Parathyroid adenoma (tissue), 2 donors: Measurements from ENCODE around the gene PDGFD.

Source experiments
- H2AFZ ChIP-seq: fragments of 300-600 bp; sonication (generic); one replicate; pipeline ENCODE4 v1.7.0; 2017; ENCODE audit warnings: antibody characterized with exemption, mild to moderate bottlenecking
- H3K27ac ChIP-seq: fragments of 300-600 bp; sonication (generic); one replicate; pipeline ENCODE4 v1.7.0; 2017
- H3K27me3 ChIP-seq: fragments of 300-600 bp; sonication (generic); one replicate; pipeline ENCODE4 v1.7.0; 2017; ENCODE audit warnings: low read length; ENCODE audit not compliant: control insufficient read depth, insufficient read depth
- H3K36me3 ChIP-seq: fragments of 300-600 bp; sonication (generic); one replicate; pipeline ENCODE4 v1.7.0; 2017; ENCODE audit warnings: low read length; ENCODE audit not compliant: control insufficient read depth, insufficient read depth
- H3K4me1 ChIP-seq: fragments of 300-600 bp; sonication (generic); one replicate; pipeline ENCODE4 v1.7.0; 2017; ENCODE audit warnings: control low read depth
- H3K4me2 ChIP-seq: fragments of 300-600 bp; sonication (generic); one replicate; pipeline ENCODE4 v1.7.0; 2017; ENCODE audit warnings: low read length
- H3K4me3 ChIP-seq: fragments of 300-600 bp; sonication (generic); one replicate; pipeline ENCODE4 v1.7.0; 2017; ENCODE audit warnings: low read depth, low read length
- H3K79me2 ChIP-seq: fragments of 300-600 bp; sonication (generic); one replicate; pipeline ENCODE4 v1.7.0; 2017; ENCODE audit warnings: control low read depth
- H3K9ac ChIP-seq: fragments of 300-600 bp; sonication (generic); one replicate; pipeline ENCODE4 v1.7.0; 2017; ENCODE audit warnings: mild to moderate bottlenecking
- H3K9me3 ChIP-seq: fragments of 300-600 bp; sonication (generic); one replicate; pipeline ENCODE4 v1.7.0; 2017; ENCODE audit warnings: low read length; ENCODE audit not compliant: control insufficient read depth
- CTCF ChIP-seq: fragments of 300-600 bp; sonication (generic); IDR thresholded peaks from one replicate; pipeline ENCODE4 v1.7.0; 2017; ENCODE audit warnings: antibody characterized with exemption, mild to moderate bottlenecking
- donor health status: primary hyperparathyroidism.

The PDGFD gene

DNA sequence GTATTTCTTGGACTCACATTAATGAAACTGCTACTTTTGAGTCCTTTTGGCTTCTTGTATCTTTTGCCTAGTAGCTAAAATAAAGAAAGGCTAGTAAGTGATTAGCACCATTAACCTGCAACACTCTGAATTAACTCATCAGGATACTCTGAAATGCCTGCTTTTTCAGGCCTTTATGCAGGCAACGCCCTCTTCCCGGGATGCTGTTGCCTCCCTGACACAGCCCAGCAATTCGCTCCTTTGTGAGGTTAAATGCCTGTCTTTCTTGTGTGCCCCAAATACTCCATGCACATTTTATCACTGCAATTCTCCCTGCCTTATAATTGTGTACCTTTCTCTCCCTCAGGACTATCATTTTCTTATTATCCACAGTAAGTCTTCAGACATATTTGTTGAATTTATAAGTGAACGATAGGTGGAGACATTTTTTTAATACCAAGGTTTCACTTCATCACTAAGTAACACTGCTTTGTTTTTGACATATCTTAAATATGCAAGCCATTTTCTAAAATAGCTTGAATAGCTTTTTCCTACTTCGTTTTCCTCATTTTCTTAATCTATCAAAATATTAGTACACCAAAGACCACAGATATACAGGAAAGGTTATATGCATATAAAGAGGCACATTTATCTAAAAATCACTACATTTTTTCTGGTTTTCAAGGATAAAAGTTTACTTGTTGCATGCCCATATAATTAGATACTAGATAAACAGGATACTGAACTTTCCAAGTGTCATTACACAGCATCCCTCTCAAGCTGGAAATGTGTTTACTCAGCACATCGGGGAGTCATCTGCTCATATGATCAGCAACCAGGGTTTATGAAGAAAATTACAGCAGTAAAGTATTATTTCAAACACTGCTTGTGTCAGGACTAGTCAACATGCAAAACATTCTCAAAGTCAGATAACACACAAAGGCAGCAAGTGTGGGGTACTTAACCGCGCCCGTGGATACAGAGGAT is 176.0 kb downstream of the PDGFD start:
- H3K4me2 ChIP-seq = no peak overlapping the region
- no peak overlapping the region for H2AFZ ChIP-seq
- H3K9ac ChIP-seq = no peak overlapping the region
- no peaks in the 10 kb centered on the region for H3K36me3 ChIP-seq
- H3K9me3 ChIP-seq = no peaks in the 10 kb centered on the region
- H3K4me3 ChIP-seq = no peak overlapping the region
- H3K27ac ChIP-seq = no peak overlapping the region
- no peak for TF ChIP-seq CTCF
- no peaks in the 10 kb centered on the region for H3K4me1 ChIP-seq
- H3K79me2 ChIP-seq = no peaks in the 10 kb centered on the region
- no peaks in the 10 kb centered on the region for H3K27me3 ChIP-seq

- Histone ChIP-seq H2AFZ (no peak overlapping the region), H3K79me2 (no peaks in the 10 kb centered on the region), H3K4me1 (no peaks in the 10 kb centered on the region), H3K27me3 (no peaks in the 10 kb centered on the region), H3K9ac (no peak overlapping the region), H3K4me3 (no peak overlapping the region), H3K27ac (no peak overlapping the region), H3K9me3 (no peaks in the 10 kb centered on the region), H3K36me3 (no peaks in the 10 kb centered on the region), H3K4me2 (no peak overlapping the region)
- TF ChIP-seq CTCF = no peak
Measured at GRCh38 chr11:103985041-103985440, 178.9 kb downstream of the PDGFD start.

GRCh38 chr11:103980108-103980507 is 183.8 kb downstream of the PDGFD start:
- Histone ChIP-seq H3K4me2 (no peak overlapping the region), H3K79me2 (no peaks in the 10 kb centered on the region), H2AFZ (no peak overlapping the region), H3K9me3 (no peaks in the 10 kb centered on the region), H3K4me1 (no peaks in the 10 kb centered on the region), H3K27ac (no peak overlapping the region), H3K4me3 (no peak overlapping the region), H3K27me3 (no peaks in the 10 kb centered on the region), H3K36me3 (no peaks in the 10 kb centered on the region), H3K9ac (no peak overlapping the region)
- no peak for TF ChIP-seq CTCF

DNA sequence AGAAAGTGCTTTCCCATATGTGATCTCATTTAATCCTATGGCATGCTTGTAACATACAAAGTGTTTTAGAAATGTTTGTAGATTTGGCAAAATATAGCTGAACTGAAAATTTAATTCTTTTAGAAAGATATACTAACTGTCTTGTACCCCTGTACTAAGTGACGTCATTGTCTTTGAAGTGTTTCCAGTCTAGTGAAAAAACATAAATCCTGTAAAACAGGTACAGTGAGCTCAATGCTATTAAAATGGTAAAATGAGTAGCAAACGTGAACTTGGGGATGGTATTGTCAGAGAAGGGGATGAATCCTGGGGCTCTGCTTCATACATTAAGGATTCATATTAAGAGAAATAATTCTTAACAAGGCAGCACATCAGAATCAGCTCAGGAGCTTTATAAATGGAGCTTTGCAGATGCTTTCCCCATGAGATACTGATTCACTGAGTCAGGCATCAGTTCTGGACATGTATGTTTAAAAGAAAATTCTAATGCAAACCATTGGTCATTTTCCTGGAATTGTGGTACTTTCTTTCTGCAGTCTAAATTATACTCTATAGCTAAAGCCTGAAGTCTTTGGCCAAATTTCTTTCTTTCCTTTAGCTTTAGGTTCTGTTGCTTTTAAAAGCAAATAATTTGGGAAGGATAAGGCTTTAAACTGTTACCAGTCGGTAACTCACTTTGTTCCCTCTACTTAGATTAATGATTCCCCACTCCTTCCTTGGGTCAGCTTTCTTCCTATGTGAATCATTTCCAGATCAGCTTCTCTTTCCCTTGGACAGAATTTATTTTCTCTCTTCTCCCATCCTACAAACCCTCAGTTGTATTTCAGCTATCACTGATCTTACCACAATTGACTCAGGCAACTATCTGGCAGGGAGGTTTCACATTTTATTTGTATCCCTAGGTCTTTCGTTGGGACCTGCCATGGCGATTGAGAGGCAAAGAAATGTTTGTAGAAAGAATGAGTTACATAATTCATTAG is 185.0 kb downstream of the PDGFD start:
- no peak overlapping the region for H3K4me3 ChIP-seq
- no peak overlapping the region for H3K27ac ChIP-seq
- no peak overlapping the region for H2AFZ ChIP-seq
- no peaks in the 10 kb centered on the region for H3K4me1 ChIP-seq
- no peaks in the 10 kb centered on the region for H3K9me3 ChIP-seq
- H3K36me3 ChIP-seq = no peaks in the 10 kb centered on the region
- H3K4me2 ChIP-seq = no peak overlapping the region
- H3K9ac ChIP-seq = no peak overlapping the region
- no peaks in the 10 kb centered on the region for H3K79me2 ChIP-seq
- no peaks in the 10 kb centered on the region for H3K27me3 ChIP-seq
- TF ChIP-seq CTCF = no peak
